HG03280 (cell line): ENCODE measurements around the gene PIGK.

ENCODE experiments used
- ATAC-seq: cut with Tn5 transposase; IDR thresholded peaks from one replicate; pipeline ENCODE4 v1.9.1; 2021; ENCODE audit warnings: mild to moderate bottlenecking, moderate library complexity; ENCODE audit not compliant: unreplicated experiment

PIGK gene

GRCh38 chr1:77044133-77044849 lies 174.9 kb downstream of the PIGK start:
- ATAC-seq: no peak

- no peak for ATAC-seq
These were observed 178.4 kb downstream of the PIGK start for GRCh38 chr1:77040826-77041225.

GRCh38 chr1:77039739-77040138 lies 179.5 kb downstream of the PIGK start:
- no peak for ATAC-seq

- ATAC-seq: no peak
These were observed 180.1 kb downstream of the PIGK start for GRCh38 chr1:77039111-77039510.
